Tibial nerve (tissue), 4 donors: Measurements from ENCODE around the gene SPINT1.

ENCODE experiments used
- CTCF ChIP-seq, 5 experiments: fragments of 200-600 bp in 3 of 5; fragments of 450-650 bp in 2 of 5; sonication (generic) in 3 of 5; IDR thresholded peaks; one replicate each; pipeline ENCODE4 v1.5.1; 2016 to 2019; ENCODE audit warnings: antibody characterized with exemption in 5 of 5, mild to moderate bottlenecking in 3 of 5, moderate library complexity in 2 of 5
- EP300 ChIP-seq, 2 donors: sonication (generic); formaldehyde crosslinking; IDR thresholded peaks; one replicate each; pipeline ENCODE4 v1.6.1; 2017; ENCODE audit warnings: antibody characterized with exemption in 2 of 2, mild to moderate bottlenecking in 1 of 2
- POLR2A ChIP-seq, 2 donors: fragments of 450-650 bp; IDR thresholded peaks; one replicate each; pipeline ENCODE4 v1.6.1; 2017; ENCODE audit warnings: antibody characterized with exemption in 2 of 2, mild to moderate bottlenecking in 2 of 2, moderate library complexity in 2 of 2

DNA sequence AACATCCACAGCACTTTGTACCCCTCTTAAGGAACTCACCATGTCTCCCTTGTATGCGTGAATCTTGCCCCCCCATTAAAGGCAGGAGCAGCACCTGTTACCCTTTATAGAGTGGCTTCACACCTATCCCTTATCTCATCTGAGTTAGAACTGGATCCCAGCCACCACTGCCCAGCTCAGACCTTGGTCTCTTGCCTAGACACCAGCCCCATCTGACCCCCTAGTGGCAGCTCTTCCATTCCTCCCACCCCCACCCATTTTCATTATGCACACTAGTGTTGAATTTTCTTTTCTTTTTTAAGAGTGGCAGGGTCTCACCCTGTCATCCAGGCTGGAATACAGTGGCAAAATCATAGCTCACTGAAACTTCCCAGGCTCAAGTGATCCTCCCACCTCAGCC, 40.2 kb upstream of the SPINT1 start:
- no peak for TF ChIP-seq CTCF (IDR thresholded peaks at IDR 0.05)
- TF ChIP-seq POLR2A (IDR thresholded peaks at IDR 0.05), result no peak
- TF ChIP-seq EP300 (IDR thresholded peaks at IDR 0.05), result no peak
